Aorta (tissue), 5 donors: Measurements from ENCODE around the gene CDH16. TPM values are rescaled to one million over a fixed set of nuclear protein-coding genes. Genes with fewer than 3 reads are reported as not detected.

Source experiments
- ATAC-seq: fragments of 200-7000 bp; cut with Tn5 transposase; one replicate; pipeline ENCODE4 v1.9.1; 2022; ENCODE audit warnings: moderate library complexity; ENCODE audit not compliant: low FRiP score
- DNase-seq, 2 donors: peaks; one replicate each; pipeline ENCODE4 v3.0.0-alpha.2; 2020
- H3K27ac ChIP-seq, 2 donors: one replicate each; pipeline ENCODE4 v1.5.1; 2013; ENCODE audit warnings: low read length in 2 of 2, mild to moderate bottlenecking in 2 of 2, moderate library complexity in 2 of 2, control low read depth in 1 of 2, inconsistent platforms in 1 of 2, low read depth in 1 of 2
- H3K27me3 ChIP-seq, 2 donors: one replicate each; pipeline ENCODE4 v1.6.1; 2013; ENCODE audit warnings: control low read depth in 1 of 2, low read length in 1 of 2, mild to moderate bottlenecking in 1 of 2, moderate library complexity in 1 of 2; ENCODE audit not compliant: insufficient read depth in 2 of 2, control insufficient read depth in 1 of 2
- H3K36me3 ChIP-seq, 2 donors: one replicate each; pipeline ENCODE4 v1.6.1; 2013; ENCODE audit warnings: control low read depth in 1 of 2, low read length in 1 of 2, mild to moderate bottlenecking in 1 of 2; ENCODE audit not compliant: insufficient read depth in 2 of 2, control insufficient read depth in 1 of 2
- H3K4me1 ChIP-seq, 2 donors: one replicate each; pipeline ENCODE4 v1.6.1; 2013; ENCODE audit warnings: low read length in 2 of 2, control low read depth in 1 of 2, mild to moderate bottlenecking in 1 of 2, moderate library complexity in 1 of 2; ENCODE audit not compliant: insufficient read depth in 2 of 2, control insufficient read depth in 1 of 2
- H3K4me3 ChIP-seq, 2 donors: one replicate each; pipeline ENCODE4 v1.5.1; 2013; ENCODE audit warnings: low read length in 2 of 2, control low read depth in 1 of 2, mild to moderate bottlenecking in 1 of 2
- H3K9me3 ChIP-seq: one replicate; pipeline ENCODE4 v1.6.1; 2013; ENCODE audit warnings: mild to moderate bottlenecking, low read length; ENCODE audit not compliant: control insufficient read depth
- WGBS, 2 donors: extraction: QIAGEN DNeasy Blood & Tissue Kit; methylation state at CpG; one replicate each; pipeline ENCODE4 v1.1.7; 2013; 5-methylcytosine and 5-hydroxymethylcytosine counted together
- intact Hi-C, 2 donors: fragments of 100-400 bp; cut with DNase I; formaldehyde crosslinking; loops; one replicate each; pipeline versions ENCODE4 v1.14.2 to v1.15.0; 2022
- polyA plus RNA-seq, 2 donors: library from polyadenylated mRNA; stranded (reverse); fragments of 200-250 nt; gene quantifications; one replicate each; pipeline ENCODE4 v1.2.3, GENCODE V29; 2013
- total RNA-seq, 2 donors: library from RNA; stranded (reverse); fragmentation: NEBNext Ultra II Directional; extraction: Animal tissue kit (Norgen Biotek cat#: 25700); gene quantifications; one replicate each; pipeline ENCODE4 v1.2.1, GENCODE V29; 2021
- donor health status: healthy with polysubstance abuse.
- donor health status: Bipolar disorder and iron deficiency.
- donor health status: DM: no; HTN: no; CAD: no.
- donor health status: DM: no; HTN: no; CAD: no.
- donor health status: DM: yes; HTN: yes; CAD: no.

The CDH16 gene
- total and polyA plus RNA-seq, 4 donors, result 0.18 TPM; not detected in 3

- H3K27me3 ChIP-seq, result no peaks in the 10 kb centered on the region
- H3K9me3 ChIP-seq, result no peaks in the 10 kb centered on the region
- no peaks in the 10 kb centered on the region for H3K36me3 ChIP-seq
- 75% methylated on average over 10 of the region's 10 CpGs for whole genome bisulfite sequencing, 2 donors
- H3K4me3 ChIP-seq, result no peak overlapping the region
- DNase-seq (no peak), ATAC-seq (no peak)
- H3K4me1 ChIP-seq, result no peaks in the 10 kb centered on the region
- H3K27ac ChIP-seq, result no peak overlapping the region
- intact Hi-C loops, result no loop called here
Measured at GRCh38 chr16:66913081-66913480, 5.6 kb downstream of the CDH16 start.

GRCh38 chr16:66911801-66912200 lies 6.9 kb downstream of the CDH16 start:
- WGBS, 2 donors, result 95 to 97% methylated on average over 8 of the region's 8 CpGs
- DNase-seq (no peak), ATAC-seq (no peak)
- no peaks in the 10 kb centered on the region for H3K36me3 ChIP-seq
- no peaks in the 10 kb centered on the region for H3K9me3 ChIP-seq
- H3K4me1 ChIP-seq, result no peaks in the 10 kb centered on the region
- no peak overlapping the region for H3K27ac ChIP-seq
- H3K4me3 ChIP-seq, result no peak overlapping the region
- H3K27me3 ChIP-seq, result no peaks in the 10 kb centered on the region
- intact Hi-C loops, result no loop called here

GRCh38 chr16:66911112-66911511 lies 7.6 kb downstream of the CDH16 start:
- Histone ChIP-seq H3K27me3 (no peaks in the 10 kb centered on the region), H3K36me3 (no peaks in the 10 kb centered on the region), H3K4me3 (no peak overlapping the region), H3K4me1 (no peaks in the 10 kb centered on the region), H3K27ac (no peak overlapping the region), H3K9me3 (no peaks in the 10 kb centered on the region)
- ATAC-seq (no peak), DNase-seq (peak in 1 of 2 donors; percentile 52)
- 31 to 45% methylated on average over 5 of the region's 5 CpGs for WGBS, 2 donors
- intact Hi-C loops, result no loop called here

GRCh38 chr16:66910175-66910940 lies 8.3 kb downstream of the CDH16 start:
- ATAC-seq (no peak), DNase-seq (peak; percentile 36 to 55)
- Histone ChIP-seq H3K27ac (no peak overlapping the region), H3K4me1 (no peaks in the 10 kb centered on the region), H3K36me3 (no peaks in the 10 kb centered on the region), H3K4me3 (no peak overlapping the region), H3K9me3 (no peaks in the 10 kb centered on the region), H3K27me3 (no peaks in the 10 kb centered on the region)
- intact Hi-C loops, result no loop called here
- WGBS, 2 donors, result 90 to 91% methylated on average over 13 to 14 of the region's 14 CpGs

GRCh38 chr16:66908762-66909559 lies 9.7 kb downstream of the CDH16 start:
- Histone ChIP-seq H3K27me3 (no peaks in the 10 kb centered on the region), H3K9me3 (no peaks in the 10 kb centered on the region), H3K4me3 (no peak overlapping the region), H3K27ac (no peak overlapping the region), H3K36me3 (no peaks in the 10 kb centered on the region), H3K4me1 (no peaks in the 10 kb centered on the region)
- no peak for ATAC-seq
- DNase-seq, result peak in 1 of 2 donors; percentile 44
- WGBS, 2 donors, result 96 to 98% methylated on average over 14 of the region's 14 CpGs
- intact Hi-C loops, result no loop called here

GRCh38 chr16:66908116-66908515 lies 10.6 kb downstream of the CDH16 start:
- Histone ChIP-seq H3K4me1 (no peaks in the 10 kb centered on the region), H3K36me3 (no peaks in the 10 kb centered on the region), H3K27me3 (no peaks in the 10 kb centered on the region), H3K27ac (no peak overlapping the region), H3K4me3 (no peak overlapping the region), H3K9me3 (no peaks in the 10 kb centered on the region)
- intact Hi-C loops, result no loop called here
- ATAC-seq (no peak), DNase-seq (peak in 1 of 2 donors; percentile 25)
- WGBS, 2 donors, result 94 to 96% methylated on average over 3 of the region's 3 CpGs

- Histone ChIP-seq H3K4me1 (no peaks in the 10 kb centered on the region), H3K36me3 (no peaks in the 10 kb centered on the region), H3K27me3 (no peaks in the 10 kb centered on the region), H3K27ac (no peak overlapping the region), H3K9me3 (no peaks in the 10 kb centered on the region), H3K4me3 (no peak overlapping the region)
- DNase-seq, result peak in 1 of 2 donors; percentile 65
- intact Hi-C loops, result no loop called here
- 69 to 76% methylated on average over 7 of the region's 7 CpGs for WGBS, 2 donors
- ATAC-seq, result no peak
Measured at GRCh38 chr16:66906916-66907836, 11.5 kb downstream of the CDH16 start.
